Right lobe of liver (tissue), 6 donors: ENCODE data around the gene EWSR1. TPM values are rescaled to one million over a fixed set of nuclear protein-coding genes. Genes with fewer than 3 reads are reported as not detected.

ENCODE experiments used
- ATAC-seq, 4 donors: fragments of 200-7000 bp; cut with Tn5 transposase; one replicate each; pipeline ENCODE4 v1.9.1; 2020; ENCODE audit warnings: mild to moderate bottlenecking in 4 of 4, moderate library complexity in 4 of 4
- DNase-seq, 3 donors: peaks; one replicate each; pipeline ENCODE4 v3.0.0-alpha.2; 2020
- H3K27ac ChIP-seq, 3 donors: fragments of 200-600 bp; one replicate each; pipeline ENCODE4 v1.8.0; 2022
- H3K27me3 ChIP-seq, 2 donors: fragments of 200-600 bp; one replicate each; pipeline ENCODE4 v1.8.0; 2022
- H3K36me3 ChIP-seq, 4 donors: fragments of 200-600 bp; sonication (generic) in 1 of 4; one replicate each; pipeline versions ENCODE4 v1.5.1 to v1.8.0; 2017 to 2022; ENCODE audit warnings: control low read depth in 1 of 4
- H3K4me1 ChIP-seq, 4 donors: fragments of 200-600 bp; sonication (generic) in 1 of 4; one replicate each; pipeline versions ENCODE4 v1.5.1 to v1.8.0; 2017 to 2022; ENCODE audit warnings: control low read depth in 1 of 4
- H3K4me3 ChIP-seq, 3 donors: fragments of 200-600 bp; one replicate each; pipeline ENCODE4 v1.8.0; 2022
- H3K9me3 ChIP-seq, 4 donors: fragments of 200-600 bp; sonication (generic) in 1 of 4; one replicate each; pipeline versions ENCODE4 v1.5.1 to v1.8.0; 2017 to 2022; ENCODE audit warnings: control low read depth in 1 of 4
- CTCF ChIP-seq, 4 donors: fragments of 200-600 bp in 3 of 4; fragments of 450-650 bp in 1 of 4; IDR thresholded peaks; one replicate each; pipeline versions ENCODE4 v1.5.1 to v1.8.0; 2016 to 2022; ENCODE audit warnings: antibody characterized with exemption in 4 of 4, mild to moderate bottlenecking in 2 of 4
- POLR2A ChIP-seq: fragments of 450-650 bp; IDR thresholded peaks from one replicate; pipeline ENCODE4 v1.6.1; 2017; ENCODE audit warnings: antibody characterized with exemption, mild to moderate bottlenecking
- WGBS: methylation state at CpG from one replicate; pipeline ENCODE4 v1.1.6; 2018; ENCODE audit warnings: low coverage, low lambda C conversion rate; ENCODE audit not compliant: insufficient coverage; ENCODE audit errors: missing lambda C conversion rate; 5-methylcytosine and 5-hydroxymethylcytosine counted together
- intact Hi-C, 2 donors: fragments of 100-400 bp; cut with DNase I; formaldehyde crosslinking; loops; one replicate each; pipeline versions ENCODE4 v1.11.2 to v1.14.1; 2022
- total RNA-seq, 6 experiments: library from RNA; depleted of rRNA in 2 of 6; stranded (reverse); fragments of >200 nt in 2 of 6; fragmentation: NEBNext Ultra II Directional in 3 of 6; extraction: Animal tissue kit (Norgen Biotek cat#: 25700) in 3 of 6; gene quantifications; one replicate each; pipeline versions ENCODE4 v1.1.0 to v1.2.4, GENCODE V29; 2016 to 2023
- donor health status: DM: no; HTN: yes; CAD: no.
- donor health status: DM: no; HTN: no; CAD: no.
- donor health status: DM: no; HTN: no; CAD: no.
- donor health status: DM: no; HTN: yes; CAD: no.
- donor health status: DM: no; HTN: yes; CAD: no.

The EWSR1 gene
- total RNA-seq, 6 experiments from 2014 or later, result 75.0 to 112 (median 98.2) TPM

GRCh38 chr22:29298641-29299040 is 30.6 kb downstream of the EWSR1 start:
- no peaks in the 10 kb centered on the region for H3K9me3 ChIP-seq
- no peak for TF ChIP-seq POLR2A
- TF ChIP-seq CTCF (IDR thresholded peaks at IDR 0.05), result no peak
- no peak overlapping the region for H3K4me3 ChIP-seq
- intact Hi-C loops, result no loop called here
- peaks cover 0 to 20% (median 5%) of the 10 kb centered on the region in 4 donors for H3K4me1 ChIP-seq
- WGBS, result 67% methylated on average over 5 of the region's 8 CpGs
- no peak overlapping the region for H3K27ac ChIP-seq
- ATAC-seq (no peak), DNase-seq (peak in 1 of 3 donors; percentile 45)
- H3K36me3 ChIP-seq, result peaks cover 23 to 75% (median 51%) of the 10 kb centered on the region in 4 donors
- H3K27me3 ChIP-seq, result no peaks in the 10 kb centered on the region

GRCh38 chr22:29299136-29299900 is 31.2 kb downstream of the EWSR1 start:
- DNase-seq (no peak), ATAC-seq (no peak)
- intact Hi-C loops, result no loop called here
- WGBS, result 88% methylated on average over 6 of the region's 19 CpGs
- Histone ChIP-seq H3K27me3 (no peaks in the 10 kb centered on the region), H3K9me3 (no peaks in the 10 kb centered on the region), H3K4me3 (no peak overlapping the region), H3K36me3 (peaks cover 23 to 68% (median 45%) of the 10 kb centered on the region in 4 donors), H3K4me1 (peaks cover 0 to 20% (median 5%) of the 10 kb centered on the region in 4 donors), H3K27ac (no peak overlapping the region)
- TF ChIP-seq POLR2A (no peak), CTCF (IDR thresholded peaks at IDR 0.05) (no peak)

- H3K36me3 ChIP-seq, result peaks cover 23 to 57% (median 39%) of the 10 kb centered on the region in 4 donors
- no peak for TF ChIP-seq CTCF (IDR thresholded peaks at IDR 0.05)
- no peak for TF ChIP-seq POLR2A
- no peak overlapping the region for H3K27ac ChIP-seq
- H3K4me3 ChIP-seq, result no peak overlapping the region
- H3K4me1 ChIP-seq, result peaks cover 0 to 20% (median 5%) of the 10 kb centered on the region in 4 donors
- WGBS, result 86% methylated on average over 3 of the region's 4 CpGs
- H3K27me3 ChIP-seq, result no peaks in the 10 kb centered on the region
- ATAC-seq (no peak), DNase-seq (no peak)
- H3K9me3 ChIP-seq, result no peaks in the 10 kb centered on the region
- intact Hi-C loops, result loop anchor here (5.0 to 10.0 kb wide), 2 partner anchors 54 to 57 kb away; no protein-coding TSS in a partner anchor
These were observed 32.4 kb downstream of the EWSR1 start for GRCh38 chr22:29300467-29300806.

GRCh38 chr22:29300807-29301601 is 32.9 kb downstream of the EWSR1 start:
- intact Hi-C loops, result loop anchor here (5.0 to 10.0 kb wide), 2 partner anchors 54 to 56 kb away; no protein-coding TSS in a partner anchor
- 73% methylated on average over 7 of the region's 10 CpGs for WGBS
- DNase-seq (peak in 1 of 3 donors; percentile 37), ATAC-seq (no peak)
- no peaks in the 10 kb centered on the region for H3K27me3 ChIP-seq
- peaks cover 0 to 20% (median 5%) of the 10 kb centered on the region in 4 donors for H3K4me1 ChIP-seq
- TF ChIP-seq POLR2A (no peak), CTCF (IDR thresholded peaks at IDR 0.05) (no peak)
- H3K27ac ChIP-seq, result no peak overlapping the region
- H3K9me3 ChIP-seq, result no peaks in the 10 kb centered on the region
- no peak overlapping the region for H3K4me3 ChIP-seq
- H3K36me3 ChIP-seq, result peaks cover 19 to 51% (median 35%) of the 10 kb centered on the region in 4 donors
